Endometrial microvascular endothelial cells (primary cell): ENCODE measurements around the gene GALR3. TPM values are rescaled to one million over a fixed set of nuclear protein-coding genes. Genes with fewer than 3 reads are reported as not detected.

Experiments used
- in situ Hi-C: cut with HindIII; loops from 2 replicates; pipeline ENCODE4 v1.10.0; 2017; ENCODE audit warnings: low sequenced_read_pairs, low pct_unique_long_range_greater_than_20kb; ENCODE audit errors: inconsistent ontology term
- total RNA-seq: library from RNA; depleted of rRNA; stranded (reverse); fragments of >200 nt; gene quantifications from one replicate; pipeline ENCODE4 v1.2.3, GENCODE V29; 2015; ENCODE audit errors: inconsistent ontology term

The GALR3 gene
- total RNA-seq, 1 donor from 2014 or later = not detected

DNA sequence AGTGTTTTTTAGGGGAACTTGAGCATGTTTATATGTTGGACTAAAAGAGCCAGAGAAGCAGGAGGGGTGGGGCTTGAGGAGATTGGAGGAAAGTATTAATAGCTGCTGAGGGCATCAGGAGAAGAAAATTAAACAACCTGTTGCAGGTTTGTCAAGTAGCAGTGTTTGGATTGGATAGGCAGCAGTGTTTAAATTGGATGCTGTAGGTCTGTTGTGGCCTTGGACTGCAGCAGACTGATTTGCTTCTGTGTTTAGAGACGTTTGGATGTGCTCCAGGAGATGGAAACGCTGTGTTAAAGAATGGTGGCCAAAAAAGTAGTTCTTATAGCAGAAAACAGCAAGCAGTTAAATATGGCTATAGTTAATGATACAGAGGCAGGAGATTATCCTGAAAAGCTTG is 31.8 kb downstream of the GALR3 start:
- in situ Hi-C loops = no loop called here

DNA sequence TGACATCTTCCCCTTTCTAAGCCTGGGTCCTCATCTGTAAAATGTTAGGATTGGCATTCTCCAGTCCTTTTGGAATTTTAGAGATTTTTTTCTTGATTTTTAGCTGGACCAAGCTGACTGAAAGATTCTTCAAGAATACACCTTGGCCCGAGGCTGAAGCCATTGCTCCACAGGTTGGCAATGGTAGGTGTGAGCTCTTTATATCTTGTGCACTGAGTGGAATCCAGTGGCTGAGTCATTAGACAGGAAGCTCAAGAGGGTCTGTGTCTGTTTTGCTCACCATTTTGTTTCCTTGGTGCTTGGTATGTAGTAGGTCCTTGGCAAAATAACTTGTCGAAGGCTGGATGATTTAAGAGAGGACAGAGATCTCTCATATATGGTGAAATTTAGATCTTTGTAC is 32.3 kb downstream of the GALR3 start:
- in situ Hi-C loops = no loop called here

DNA sequence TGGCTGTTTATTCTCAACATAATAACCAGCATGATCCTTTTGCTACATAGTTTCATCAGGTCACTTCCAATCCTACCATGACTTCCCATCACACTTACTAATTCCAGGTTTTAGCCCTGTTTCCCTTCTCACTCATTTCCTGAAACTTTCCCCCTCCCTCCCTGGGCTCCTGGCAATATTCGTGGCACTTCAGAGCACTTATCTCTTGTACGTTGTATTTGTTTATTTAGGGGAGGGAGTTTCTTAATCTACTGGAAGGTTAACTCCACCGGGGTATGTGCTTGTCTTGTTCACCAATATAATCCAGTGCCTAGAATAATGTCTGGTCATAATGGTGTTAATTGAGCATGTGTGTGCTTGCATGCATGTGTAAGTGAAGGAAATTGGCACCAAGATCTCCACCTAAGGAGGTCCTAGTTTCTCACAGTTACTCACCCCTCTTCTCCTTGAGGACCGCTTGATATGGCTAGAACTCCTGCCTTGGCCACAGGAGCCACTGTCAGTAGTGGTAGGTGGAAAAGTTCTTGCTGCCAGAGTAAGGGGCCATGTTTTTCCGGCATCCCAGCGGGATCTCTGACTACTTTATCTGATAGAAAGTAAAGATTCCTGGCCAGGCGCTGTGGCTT is 37.7 kb downstream of the GALR3 start:
- in situ Hi-C loops = no loop called here

DNA sequence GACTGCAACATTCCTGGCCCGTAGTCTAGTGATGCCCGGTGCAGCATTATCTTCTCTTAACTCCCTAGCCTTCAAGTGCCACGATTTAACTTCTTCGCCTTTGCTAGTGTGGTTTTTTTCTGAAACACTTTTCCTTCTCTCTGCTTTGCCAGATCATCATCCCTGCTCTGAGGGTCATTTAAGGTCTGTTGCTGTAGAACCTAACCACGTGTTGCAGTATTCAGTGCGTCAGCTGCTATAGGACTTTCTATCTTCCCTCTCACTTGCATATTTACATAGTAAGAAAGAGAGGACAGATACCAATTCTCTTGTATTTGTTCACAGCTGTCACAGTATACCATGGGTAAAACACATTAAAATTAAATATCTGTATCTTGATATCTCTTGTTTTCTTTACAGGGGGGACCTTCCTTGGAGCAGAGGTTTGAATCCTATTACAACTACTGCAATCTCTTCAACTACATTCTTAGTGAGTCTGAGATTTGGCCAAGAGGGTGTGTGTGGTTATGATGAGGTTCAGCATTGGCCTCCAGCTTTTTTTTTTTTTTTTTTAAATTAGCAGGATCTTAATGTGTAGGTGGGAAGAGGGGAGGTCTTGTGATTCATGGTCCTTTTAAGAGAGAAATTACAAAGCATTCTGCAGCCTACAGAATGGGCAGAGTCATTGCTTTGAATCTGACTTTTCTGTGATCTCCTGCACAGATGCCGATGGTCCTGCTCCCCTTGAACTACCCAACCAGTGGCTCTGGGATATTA is 39.6 kb downstream of the GALR3 start:
- in situ Hi-C loops = no loop called here

DNA sequence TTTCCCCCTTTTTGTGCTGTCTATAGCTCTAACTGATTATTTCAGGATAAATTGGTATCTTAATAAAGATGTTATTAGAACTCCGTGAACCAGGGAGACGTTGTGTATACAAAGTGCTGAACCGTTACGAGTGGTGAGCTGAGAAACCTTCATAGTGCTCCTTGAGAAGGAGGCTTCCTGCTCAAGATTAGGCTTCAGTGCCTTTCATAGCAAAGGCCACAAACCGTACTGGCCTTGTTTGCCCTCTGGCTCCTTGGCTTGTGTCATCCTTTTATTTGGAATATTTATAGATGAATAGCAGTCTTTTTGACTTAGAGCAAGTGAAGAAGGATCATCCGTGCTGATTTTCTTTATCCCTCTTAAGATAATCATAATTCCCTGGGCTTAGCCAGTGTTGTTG is 42.3 kb downstream of the GALR3 start:
- in situ Hi-C loops = no loop called here

DNA sequence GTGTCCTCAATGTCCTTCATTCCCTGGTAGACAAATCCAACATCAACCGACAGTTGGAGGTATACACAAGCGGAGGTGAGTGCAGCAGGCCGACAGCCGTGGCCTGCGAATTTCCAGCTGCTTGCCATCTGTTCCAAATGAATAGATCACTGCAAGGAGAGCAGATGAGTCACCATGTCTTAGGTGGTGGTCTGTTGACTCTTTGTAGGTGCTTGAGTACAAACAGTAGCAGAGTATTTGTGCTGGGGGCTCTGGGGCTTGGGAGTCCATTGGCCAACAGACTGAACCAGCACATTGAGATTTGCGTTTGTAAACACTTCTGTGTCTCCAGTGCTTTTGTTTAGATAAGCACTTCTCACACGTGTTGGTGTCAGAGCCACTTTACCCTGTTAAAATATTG is 47.1 kb downstream of the GALR3 start:
- in situ Hi-C loops = no loop called here

Other genes starting within 250 kb of the GALR3 start
- not detected for gene LGALS2, start 243.3 kb upstream of the GALR3 start, total RNA-seq
- gene GGA1, start 214.5 kb upstream of the GALR3 start, total RNA-seq = 64.9 TPM
- gene SH3BP1, start 183.7 kb upstream of the GALR3 start, total RNA-seq = 2.0 TPM
- gene PDXP, start 164.7 kb upstream of the GALR3 start, total RNA-seq = 16.4 TPM
- 7,013 TPM for gene LGALS1, start 147.7 kb upstream of the GALR3 start, total RNA-seq
- gene NOL12, start 137.0 kb upstream of the GALR3 start, total RNA-seq = 56.5 TPM
- 135 TPM for gene TRIOBP, start 126.3 kb upstream of the GALR3 start, total RNA-seq
- 32.1 TPM for gene GCAT, start 15.4 kb upstream of the GALR3 start, total RNA-seq
- 54.3 TPM for gene ANKRD54, start 21.0 kb downstream of the GALR3 start, total RNA-seq
- 397 TPM for gene EIF3L, start 26.0 kb downstream of the GALR3 start, total RNA-seq
- 63.0 TPM for gene MICALL1, start 82.9 kb downstream of the GALR3 start, total RNA-seq
- not detected for gene C22orf23, start 130.2 kb downstream of the GALR3 start, total RNA-seq
- gene POLR2F, start 130.3 kb downstream of the GALR3 start, total RNA-seq = 80.4 TPM
- not detected for gene SOX10, start 161.2 kb downstream of the GALR3 start, total RNA-seq
- 17.2 TPM for gene PICK1, start 234.0 kb downstream of the GALR3 start, total RNA-seq